Esophagus (tissue), 2 donors: ENCODE results near the gene ALKBH3. TPM values are rescaled to one million over a fixed set of nuclear protein-coding genes. Genes with fewer than 3 reads are reported as not detected.

Experiments used
- H3K27ac ChIP-seq, 2 donors: one replicate each; pipeline ENCODE4 v1.5.1; 2013; ENCODE audit warnings: low read depth in 2 of 2, mild to moderate bottlenecking in 2 of 2, inconsistent platforms in 1 of 2, low read length in 1 of 2, moderate library complexity in 1 of 2
- H3K27me3 ChIP-seq, 2 donors: one replicate each; pipeline ENCODE4 v1.6.1; 2013; ENCODE audit warnings: low read length in 2 of 2, control low read depth in 1 of 2, mild to moderate bottlenecking in 1 of 2; ENCODE audit not compliant: insufficient read depth in 2 of 2, control insufficient read depth in 1 of 2
- H3K36me3 ChIP-seq, 2 donors: one replicate each; pipeline ENCODE4 v1.6.1; 2013; ENCODE audit warnings: low read length in 1 of 2; ENCODE audit not compliant: control insufficient read depth in 2 of 2, insufficient read depth in 2 of 2
- H3K4me1 ChIP-seq, 2 donors: one replicate each; pipeline ENCODE4 v1.6.1; 2013; ENCODE audit warnings: low read length in 1 of 2; ENCODE audit not compliant: control insufficient read depth in 2 of 2, insufficient read depth in 2 of 2
- H3K4me3 ChIP-seq, 2 donors: one replicate each; pipeline ENCODE4 v1.5.1; 2013; ENCODE audit warnings: low read length in 2 of 2, mild to moderate bottlenecking in 2 of 2, low read depth in 1 of 2, moderate library complexity in 1 of 2
- H3K9me3 ChIP-seq, 2 donors: one replicate each; pipeline ENCODE4 v1.6.1; 2013; ENCODE audit warnings: mild to moderate bottlenecking in 2 of 2, low read depth in 1 of 2, low read length in 1 of 2, moderate library complexity in 1 of 2; ENCODE audit not compliant: control insufficient read depth in 2 of 2, insufficient read depth in 1 of 2
- WGBS, 2 donors: extraction: QIAGEN DNeasy Blood & Tissue Kit; methylation state at CpG; one replicate each; pipeline ENCODE4 v1.1.7; 2013; 5-methylcytosine and 5-hydroxymethylcytosine counted together
- polyA plus RNA-seq, 2 donors: library from polyadenylated mRNA; stranded (reverse); fragments of 200-250 nt; gene quantifications; one replicate each; pipeline ENCODE4 v1.2.3, GENCODE V29; 2013
- donor health status: healthy with polysubstance abuse.
- donor health status: Bipolar disorder and iron deficiency.

Gene ALKBH3
- polyA plus RNA-seq, 2 donors: 15.3 to 23.2 TPM

- no peaks in the 10 kb centered on the region for H3K9me3 ChIP-seq
- H3K27ac ChIP-seq: no peak overlapping the region
- no peaks in the 10 kb centered on the region for H3K36me3 ChIP-seq
- 81 to 82% methylated on average over 4 of the region's 4 CpGs for WGBS, 2 donors
- no peaks in the 10 kb centered on the region for H3K4me1 ChIP-seq
- no peaks in the 10 kb centered on the region for H3K27me3 ChIP-seq
- no peak overlapping the region for H3K4me3 ChIP-seq
Observed at GRCh38 chr11:43968719-43969118, 88.1 kb downstream of the ALKBH3 start.

DNA sequence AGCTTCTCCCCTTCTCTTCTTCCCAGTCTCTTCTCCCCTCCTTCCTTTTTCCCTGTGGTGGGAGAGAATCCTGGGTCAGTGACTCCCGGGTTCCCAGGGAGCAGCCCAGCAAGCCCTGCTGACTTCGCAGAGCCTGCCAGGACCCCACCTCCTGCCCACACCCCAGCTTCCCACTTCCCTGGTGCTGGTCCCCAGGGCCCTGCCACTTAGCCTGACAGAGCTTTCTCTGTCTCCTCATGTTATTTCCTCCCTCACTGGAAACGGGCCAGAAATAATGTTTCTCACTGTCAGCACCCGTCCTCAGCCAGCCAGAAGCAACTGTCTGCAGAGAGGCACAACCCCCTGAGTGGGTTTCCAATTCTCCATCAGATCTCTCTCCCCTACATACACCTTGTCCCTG, 88.9 kb downstream of the ALKBH3 start:
- H3K4me1 ChIP-seq: no peaks in the 10 kb centered on the region
- WGBS, 2 donors: 27% methylated on average over 4 of the region's 4 CpGs
- no peaks in the 10 kb centered on the region for H3K36me3 ChIP-seq
- no peaks in the 10 kb centered on the region for H3K27me3 ChIP-seq
- H3K9me3 ChIP-seq: peaks cover 0 to 2% of the 10 kb centered on the region in 2 donors
- H3K27ac ChIP-seq: no peak overlapping the region
- no peak overlapping the region for H3K4me3 ChIP-seq

Other genes starting within 250 kb of the ALKBH3 start
- 10 to 100 TPM; 33.2 to 46.7 TPM for gene HSD17B12, start 200.1 kb upstream of the ALKBH3 start, polyA plus RNA-seq
- gene C11orf96, start 61.8 kb downstream of the ALKBH3 start, polyA plus RNA-seq: 10 to 100 TPM in 1 of 2 donors, 1 to 10 TPM in 1; 4.8 to 38.4 TPM
- not detected for gene ACCSL, start 167.2 kb downstream of the ALKBH3 start, polyA plus RNA-seq
- gene ACCS, start 185.4 kb downstream of the ALKBH3 start, polyA plus RNA-seq: 10 to 100 TPM in 1 of 2 donors, 1 to 10 TPM in 1; 6.5 to 28.7 TPM
- gene EXT2, start 214.8 kb downstream of the ALKBH3 start, polyA plus RNA-seq: 10 to 100 TPM; 13.5 to 16.4 TPM